Measurements from ENCODE around the gene B3GNT8.

GRCh38 chr19:41402010-41402409, 25.2 kb downstream of the B3GNT8 start:
- TF ChIP-seq CTCF (IDR thresholded peaks at IDR 0.05) (no peak), POLR2A (IDR thresholded peaks at IDR 0.05) (no peak)
